Measurements from ENCODE around the gene TAC4.

- TF ChIP-seq CTCF (IDR thresholded peaks at IDR 0.05) = no peak
- TF ChIP-seq POLR2A (IDR thresholded peaks at IDR 0.05) = no peak
Observed at GRCh38 chr17:49887086-49887743, 39.3 kb upstream of the TAC4 start.

Measured in breast epithelium (tissue), 3 donors.